Endothelial cell of umbilical vein (primary cell): ENCODE data around the gene PLEKHA5. TPM values are rescaled to one million over a fixed set of nuclear protein-coding genes. Genes with fewer than 3 reads are reported as not detected.

ENCODE experiments used
- BruUV-seq: library from RNA; stranded (reverse); fragments of 400-500 nt; replicated peaks from 2 replicates; lab custom pipeline; 2021; lab: Mats Ljungman, UMichigan
- CTCF ChIA-PET: fragments of 300-600, 350-600 bp; sonication (Branson Sonifier 250); formaldehyde crosslinking; loops from one replicate; lab custom pipeline; 2021; ENCODE audit warnings: antibody characterized with exemption, inconsistent platforms; lab: Charles Lee
- POLR2A ChIA-PET: fragments of 300-600, 350-600 bp; sonication (Branson Sonifier 250); formaldehyde crosslinking; loops from one replicate; lab custom pipeline; 2021; ENCODE audit warnings: antibody characterized with exemption, inconsistent platforms; lab: Charles Lee
- DNase-seq: peaks from one replicate; pipeline ENCODE4 v3.0.0-alpha.2; 2011; ENCODE audit warnings: low read depth, low spot score
- FAIRE-seq: peaks from 2 replicates; lab custom pipeline; 2011; peaks lifted over from hg19 to GRCh38; lab: Jason Lieb, UNC
- H2AFZ ChIP-seq: 2 replicates; pipeline ENCODE4 v1.6.0; 2012; ENCODE audit warnings: low read depth, low read length, control low read depth, inconsistent platforms
- H3K27ac ChIP-seq: 2 replicates; pipeline ENCODE4 v1.5.1; 2011; ENCODE audit warnings: low read depth, mild to moderate bottlenecking, control low read depth, low read length, moderate library complexity; ENCODE audit not compliant: insufficient read depth
- H3K27me3 ChIP-seq, 2 experiments: 2 replicates each; pipeline versions ENCODE4 v1.6.0 to v1.6.1; 2011; ENCODE audit warnings: low read length in 2 of 2, mixed read lengths in 1 of 2; ENCODE audit not compliant: control insufficient read depth in 2 of 2, insufficient read depth in 2 of 2
- H3K36me3 ChIP-seq, 2 experiments: 2 replicates in 1 of 2; 3 replicates in 1 of 2; pipeline ENCODE4 v1.5.1; 2011; ENCODE audit warnings: low read length in 2 of 2, mild to moderate bottlenecking in 1 of 2, moderate library complexity in 1 of 2; ENCODE audit not compliant: control insufficient read depth in 2 of 2, insufficient read depth in 2 of 2; ENCODE audit errors: extremely low read depth in 1 of 2
- H3K4me1 ChIP-seq: 3 replicates; pipeline ENCODE4 v1.5.1; 2011; ENCODE audit warnings: mild to moderate bottlenecking, low read length; ENCODE audit not compliant: control insufficient read depth, insufficient read depth; ENCODE audit errors: extremely low read depth
- H3K4me2 ChIP-seq: 2 replicates; pipeline ENCODE4 v1.6.1; 2011; ENCODE audit warnings: low read length, control low read depth, mixed read lengths; ENCODE audit not compliant: insufficient read depth
- H3K4me3 ChIP-seq, 3 experiments: fragments of 200-600 bp in 1 of 3; sonication (generic), shearing (Covaris generic) in 1 of 3; replicated peaks in 1 of 3; 2 replicates each; pipeline ENCODE4 v1.5.1; 2011 to 2016; ENCODE audit warnings: control low read depth in 3 of 3, low read length in 3 of 3, mild to moderate bottlenecking in 2 of 3, inconsistent platforms in 1 of 3, low read depth in 1 of 3, moderate library complexity in 1 of 3; ENCODE audit not compliant: insufficient read depth in 1 of 3
- H3K79me2 ChIP-seq: 2 replicates; pipeline ENCODE4 v1.6.0; 2012; ENCODE audit warnings: low read length, inconsistent platforms; ENCODE audit not compliant: control insufficient read depth, insufficient read depth
- H3K9ac ChIP-seq: replicated peaks from 2 replicates; pipeline ENCODE3; 2011; ENCODE audit warnings: low read length, control low read depth; ENCODE audit not compliant: insufficient read depth; ENCODE audit errors: extremely low read depth
- H3K9me1 ChIP-seq: replicated peaks from 3 replicates; pipeline ENCODE4 v1.6.0; 2011; ENCODE audit warnings: mild to moderate bottlenecking, low read length; ENCODE audit not compliant: control insufficient read depth, insufficient read depth; ENCODE audit errors: extremely low read depth
- H3K9me3 ChIP-seq: replicated peaks from 2 replicates; pipeline ENCODE4 v1.5.1; 2012; ENCODE audit warnings: low read length, inconsistent platforms; ENCODE audit not compliant: control insufficient read depth, insufficient read depth
- H4K20me1 ChIP-seq: replicated peaks from 2 replicates; pipeline ENCODE3; 2011; ENCODE audit warnings: mild to moderate bottlenecking, low read length; ENCODE audit not compliant: control insufficient read depth, insufficient read depth; ENCODE audit errors: extremely low read depth
- EZH2 ChIP-seq: IDR thresholded peaks from 2 replicates; pipeline ENCODE4 v1.6.1; 2012; ENCODE audit warnings: borderline replicate concordance, low read depth, mild to moderate bottlenecking, moderate library complexity, low read length, inconsistent platforms; ENCODE audit not compliant: severe bottlenecking
- FOS ChIP-seq: IDR thresholded peaks from 2 replicates; pipeline ENCODE4 v1.6.1; 2011; ENCODE audit warnings: mild to moderate bottlenecking, low read length, moderate library complexity, borderline replicate concordance; ENCODE audit not compliant: insufficient read depth
- GATA2 ChIP-seq: IDR thresholded peaks from 2 replicates; pipeline ENCODE4 v1.7.0; 2011; ENCODE audit warnings: low read depth, mild to moderate bottlenecking, moderate library complexity, mixed read lengths, low read length; ENCODE audit not compliant: insufficient read length, insufficient read depth
- JUN ChIP-seq: IDR thresholded peaks from 2 replicates; pipeline ENCODE4 v1.6.1; 2011; ENCODE audit warnings: borderline replicate concordance, low read depth; ENCODE audit not compliant: insufficient read length, insufficient read depth
- MYC ChIP-seq: IDR thresholded peaks from one replicate; pipeline ENCODE4 v1.6.1; 2011; ENCODE audit warnings: mild to moderate bottlenecking, low read depth, low read length
- POLR2A ChIP-seq: IDR thresholded peaks from 2 replicates; pipeline ENCODE4 v1.6.1; 2012; ENCODE audit warnings: low read depth, mild to moderate bottlenecking, control low read depth, low read length
- POLR2AphosphoS5 ChIP-seq: IDR thresholded peaks from 2 replicates; pipeline ENCODE4 v1.6.1; 2012; ENCODE audit warnings: low read depth, mild to moderate bottlenecking, control low read depth, low read length, moderate library complexity; ENCODE audit not compliant: insufficient read depth
- dilution Hi-C: fragments of 300-500 bp; cut with MboI; formaldehyde crosslinking; loops from one replicate; pipeline ENCODE4 v1.15.0; 2019; ENCODE audit warnings: low sequenced_read_pairs; ENCODE audit not compliant: extremely low pct_ligation_motif_present
- intact Hi-C: fragments of 100-400 bp; cut with micrococcal nuclease; formaldehyde crosslinking; loops from one replicate; pipeline ENCODE4 v1.10.0; 2022
- polyA plus RNA-seq, 4 experiments: library from polyadenylated mRNA; depleted of rRNA in 3 of 4; stranded (reverse) in 3 of 4; unstranded in 1 of 4; fragments of >200 nt; gene quantifications; 2 replicates each; pipeline versions ENCODE4 v1.2.1 to v1.2.3, GENCODE V29; 2011 to 2012; ENCODE audit warnings: missing spikeins in 1 of 4
- total RNA-seq: library from RNA; stranded (reverse); gene quantifications from 2 replicates; pipeline ENCODE4 v1.2.3, GENCODE V29; 2021
- TF ChIP-seq, protein P1 (sequence below): IDR thresholded peaks from 2 replicates; pipeline ENCODE4 v1.6.1; 2011; ENCODE audit not compliant: insufficient read depth, insufficient read length
- TF ChIP-seq, protein P2 (sequence below), 2 donors: IDR thresholded peaks; 1 replicate in 1 of 2; 2 replicates in 1 of 2; pipeline ENCODE4 v1.5.1; 2011; ENCODE audit warnings: low read length in 2 of 2, mild to moderate bottlenecking in 2 of 2, moderate library complexity in 2 of 2, control low read depth in 1 of 2, inconsistent platforms in 1 of 2, low read depth in 1 of 2; ENCODE audit not compliant: insufficient read depth in 1 of 2; ENCODE audit errors: extremely low read depth in 1 of 2

The PLEKHA5 gene
- total and polyA plus RNA-seq, 2 donors (not counting 3 experiments of a cell fraction or from before 2014, with no cell fraction given): 2.5 to 12.7 TPM

DNA sequence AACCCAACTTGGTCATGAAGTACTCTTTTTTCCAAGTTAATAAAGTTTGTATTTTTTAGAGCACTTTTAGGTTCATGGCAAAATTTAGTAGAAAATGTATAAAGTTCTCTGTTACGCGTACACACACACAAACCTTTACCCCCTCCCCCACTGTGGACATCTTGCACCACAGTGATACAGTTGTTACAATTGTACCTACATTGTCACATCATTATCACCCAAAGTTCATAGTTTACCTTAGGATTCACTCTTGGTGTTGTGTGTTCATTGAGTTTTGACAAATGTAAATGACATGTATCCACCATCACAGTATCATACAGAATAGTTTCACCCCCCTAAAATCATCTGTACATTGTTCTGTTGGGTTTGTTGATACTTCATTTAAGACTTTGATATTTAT lies 23.9 kb downstream of the PLEKHA5 start:
- no TSS peak for BruUV-seq
- no peak for FAIRE-seq
- H4K20me1 ChIP-seq: peaks cover 4% of the 10 kb centered on the region

DNA sequence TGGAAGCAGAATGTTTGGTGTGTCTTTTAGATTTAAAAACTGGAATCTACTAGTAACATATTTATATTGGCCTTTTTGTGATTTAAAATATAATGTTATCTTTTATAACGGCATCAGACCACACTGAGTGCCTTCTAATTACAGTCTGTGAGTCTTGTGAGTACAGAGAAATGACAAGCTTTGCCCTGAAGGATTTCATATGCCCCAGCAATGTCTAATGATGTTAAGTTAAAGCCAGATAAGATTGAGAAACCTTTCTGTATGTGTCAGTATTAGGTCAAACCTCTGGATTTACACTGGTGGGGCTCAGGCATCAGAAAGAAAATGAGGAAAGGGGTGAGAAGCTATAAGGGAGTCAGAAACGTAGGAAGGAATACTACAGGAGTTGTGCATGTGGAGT lies 25.2 kb downstream of the PLEKHA5 start:
- DNase-seq: no peak
- FAIRE-seq: no peak
- dilution Hi-C loops (no loop called here), intact Hi-C loops (no loop called here)
- Histone ChIP-seq H3K9ac (no peak overlapping the region), H3K4me1 (peaks cover 13% of the 10 kb centered on the region), H3K27me3 (no peaks in the 10 kb centered on the region), H3K4me2 (no peak overlapping the region), H3K36me3 (peaks cover 0 to under 1% of the 10 kb centered on the region in 2 experiments), H2AFZ (no peak overlapping the region), H3K9me3 (no peaks in the 10 kb centered on the region), H3K79me2 (no peaks in the 10 kb centered on the region), H4K20me1 (peaks cover 3% of the 10 kb centered on the region), H3K4me3 (no peak overlapping the region), H3K27ac (no peak overlapping the region), H3K9me1 (no peaks in the 10 kb centered on the region)
- CTCF ChIA-PET: interaction anchor here (0.8 kb wide), 2 partner anchors 9 to 32 kb away, joined by 3 read pairs; no protein-coding TSS in a partner anchor
- POLR2A ChIA-PET: no interaction called here
- TF ChIP-seq MYC (no peak), POLR2AphosphoS5 (no peak), JUN (no peak), POLR2A (no peak), GATA2 (no peak), FOS (no peak), EZH2 (no peak)
- TF ChIP-seq, protein P1, sequence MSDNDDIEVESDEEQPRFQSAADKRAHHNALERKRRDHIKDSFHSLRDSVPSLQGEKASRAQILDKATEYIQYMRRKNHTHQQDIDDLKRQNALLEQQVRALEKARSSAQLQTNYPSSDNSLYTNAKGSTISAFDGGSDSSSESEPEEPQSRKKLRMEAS: no peak
- TF ChIP-seq, protein P2, sequence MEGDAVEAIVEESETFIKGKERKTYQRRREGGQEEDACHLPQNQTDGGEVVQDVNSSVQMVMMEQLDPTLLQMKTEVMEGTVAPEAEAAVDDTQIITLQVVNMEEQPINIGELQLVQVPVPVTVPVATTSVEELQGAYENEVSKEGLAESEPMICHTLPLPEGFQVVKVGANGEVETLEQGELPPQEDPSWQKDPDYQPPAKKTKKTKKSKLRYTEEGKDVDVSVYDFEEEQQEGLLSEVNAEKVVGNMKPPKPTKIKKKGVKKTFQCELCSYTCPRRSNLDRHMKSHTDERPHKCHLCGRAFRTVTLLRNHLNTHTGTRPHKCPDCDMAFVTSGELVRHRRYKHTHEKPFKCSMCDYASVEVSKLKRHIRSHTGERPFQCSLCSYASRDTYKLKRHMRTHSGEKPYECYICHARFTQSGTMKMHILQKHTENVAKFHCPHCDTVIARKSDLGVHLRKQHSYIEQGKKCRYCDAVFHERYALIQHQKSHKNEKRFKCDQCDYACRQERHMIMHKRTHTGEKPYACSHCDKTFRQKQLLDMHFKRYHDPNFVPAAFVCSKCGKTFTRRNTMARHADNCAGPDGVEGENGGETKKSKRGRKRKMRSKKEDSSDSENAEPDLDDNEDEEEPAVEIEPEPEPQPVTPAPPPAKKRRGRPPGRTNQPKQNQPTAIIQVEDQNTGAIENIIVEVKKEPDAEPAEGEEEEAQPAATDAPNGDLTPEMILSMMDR (IDR thresholded peaks at IDR 0.05; ENCODE audit: extremely low read depth in 1 of 2, insufficient read depth in 1 of 2, low read depth in 1 of 2, low read length in 2 of 2): no peak
- BruUV-seq: no TSS peak

More for the DNA sequence above, 23.9 kb downstream of the PLEKHA5 start:
- no peak overlapping the region for H2AFZ ChIP-seq
- H3K27me3 ChIP-seq: no peaks in the 10 kb centered on the region
- no peaks in the 10 kb centered on the region for H3K79me2 ChIP-seq
- peaks cover 0 to 3% of the 10 kb centered on the region in 2 experiments for H3K36me3 ChIP-seq
- TF ChIP-seq EZH2 (no peak), MYC (no peak)
- TF ChIP-seq, protein P1: no peak
- TF ChIP-seq, protein P2 (IDR thresholded peaks at IDR 0.05; ENCODE audit: extremely low read depth in 1 of 2, insufficient read depth in 1 of 2, low read depth in 1 of 2, low read length in 2 of 2): no peak
- no peak for DNase-seq
- no peak overlapping the region for H3K9ac ChIP-seq
- no peak overlapping the region for H3K4me3 ChIP-seq
- H3K27ac ChIP-seq: no peak overlapping the region
- H3K9me3 ChIP-seq: no peaks in the 10 kb centered on the region
- ChIA-PET CTCF (interaction anchor here (2.1 kb wide), 1 partner anchor 33 kb away, joined by 5 read pairs; no protein-coding TSS in a partner anchor), POLR2A (no interaction called here)
- no peaks in the 10 kb centered on the region for H3K9me1 ChIP-seq
- peaks cover 13% of the 10 kb centered on the region for H3K4me1 ChIP-seq
- H3K4me2 ChIP-seq: no peak overlapping the region
- dilution Hi-C loops: no loop called here
- intact Hi-C loops: no loop called here
